ENCODE measurements around the gene MINK1. TPM values are rescaled to one million over a fixed set of nuclear protein-coding genes. Genes with fewer than 3 reads are reported as not detected.

The MINK1 gene
- total RNA-seq, 2 experiments from 2014 or later = 50.8 to 51.5 TPM

DNA sequence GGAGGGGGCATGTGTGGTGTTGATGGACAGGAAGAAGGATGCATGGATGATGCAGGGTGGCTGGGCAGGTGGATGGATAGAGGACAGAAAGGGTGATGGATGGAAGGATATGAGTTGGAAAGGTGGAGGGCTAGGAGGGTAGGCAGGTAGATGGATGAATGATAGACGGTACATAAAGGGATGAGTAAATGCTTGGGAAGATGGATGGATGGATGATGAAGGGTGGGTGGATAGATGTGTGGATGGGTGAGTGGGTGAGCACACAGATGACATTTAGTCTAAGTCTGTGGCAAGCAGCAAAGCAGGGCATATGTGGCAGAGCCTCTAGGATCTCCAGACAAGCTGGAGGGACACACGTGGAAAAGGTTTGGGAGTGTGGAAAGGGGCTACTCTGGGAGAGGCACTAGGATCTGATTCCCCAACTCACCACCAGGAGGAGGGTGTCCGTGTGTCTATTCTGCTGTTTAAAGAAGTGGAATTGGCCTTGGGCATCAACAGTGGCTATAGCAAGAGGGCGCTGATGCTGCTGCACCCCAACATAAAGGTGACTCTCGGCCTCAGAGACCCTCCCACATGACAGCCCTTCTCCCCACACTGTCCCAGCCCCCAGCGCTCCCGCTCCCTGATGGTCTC, 18.0 kb upstream of the MINK1 start:
- H3K27me3 Mint-ChIP-seq = no peaks in the 10 kb centered on the region
- no peak for DNase-seq
- no peaks in the 10 kb centered on the region for H3K9me3 Mint-ChIP-seq
- TF ChIP-seq, protein P1, sequence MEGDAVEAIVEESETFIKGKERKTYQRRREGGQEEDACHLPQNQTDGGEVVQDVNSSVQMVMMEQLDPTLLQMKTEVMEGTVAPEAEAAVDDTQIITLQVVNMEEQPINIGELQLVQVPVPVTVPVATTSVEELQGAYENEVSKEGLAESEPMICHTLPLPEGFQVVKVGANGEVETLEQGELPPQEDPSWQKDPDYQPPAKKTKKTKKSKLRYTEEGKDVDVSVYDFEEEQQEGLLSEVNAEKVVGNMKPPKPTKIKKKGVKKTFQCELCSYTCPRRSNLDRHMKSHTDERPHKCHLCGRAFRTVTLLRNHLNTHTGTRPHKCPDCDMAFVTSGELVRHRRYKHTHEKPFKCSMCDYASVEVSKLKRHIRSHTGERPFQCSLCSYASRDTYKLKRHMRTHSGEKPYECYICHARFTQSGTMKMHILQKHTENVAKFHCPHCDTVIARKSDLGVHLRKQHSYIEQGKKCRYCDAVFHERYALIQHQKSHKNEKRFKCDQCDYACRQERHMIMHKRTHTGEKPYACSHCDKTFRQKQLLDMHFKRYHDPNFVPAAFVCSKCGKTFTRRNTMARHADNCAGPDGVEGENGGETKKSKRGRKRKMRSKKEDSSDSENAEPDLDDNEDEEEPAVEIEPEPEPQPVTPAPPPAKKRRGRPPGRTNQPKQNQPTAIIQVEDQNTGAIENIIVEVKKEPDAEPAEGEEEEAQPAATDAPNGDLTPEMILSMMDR (IDR thresholded peaks at IDR 0.05) = no peak
- H3K4me3 Mint-ChIP-seq = no peak overlapping the region
- ChIA-PET CTCF (no interaction called here), POLR2A (no interaction called here)
- H3K4me1 Mint-ChIP-seq (ENCODE audit: low read depth) = peaks cover 5% of the 10 kb centered on the region
- no peak overlapping the region for H3K27ac Mint-ChIP-seq
- peaks cover 3% of the 10 kb centered on the region for H3K36me3 Mint-ChIP-seq (ENCODE audit: low read depth)
- no peak for ATAC-seq
- intact Hi-C loops (cut with micrococcal nuclease) = no loop called here

DNA sequence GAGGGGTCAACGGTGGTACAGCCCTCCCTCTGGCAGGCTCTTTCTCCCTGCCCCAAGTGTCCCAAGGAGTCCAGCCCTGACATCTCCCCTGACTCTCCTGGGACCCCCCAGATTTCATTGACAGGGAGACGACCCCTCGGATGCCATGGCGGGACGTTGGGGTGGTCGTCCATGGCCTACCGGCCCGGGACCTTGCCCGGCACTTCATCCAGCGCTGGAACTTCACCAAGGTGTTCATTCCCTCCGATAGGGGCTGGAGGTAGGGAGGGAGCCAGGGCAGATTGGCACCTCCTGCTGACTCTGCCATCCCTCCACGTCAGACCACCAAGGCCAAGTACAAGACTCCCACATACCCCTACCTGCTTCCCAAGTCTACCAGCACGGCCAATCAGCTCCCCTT, 16.3 kb upstream of the MINK1 start:
- CTCF ChIA-PET = interaction anchor here (1.4 kb wide), 1 partner anchor 27 kb away, joined by 4 read pairs; no protein-coding TSS in a partner anchor
- no peaks in the 10 kb centered on the region for H3K4me1 Mint-ChIP-seq (ENCODE audit: low read depth)
- no peak overlapping the region for H3K4me3 Mint-ChIP-seq
- ATAC-seq (no peak), DNase-seq (no peak)
- TF ChIP-seq, protein P1 (IDR thresholded peaks at IDR 0.05) = no peak
- intact Hi-C loops (cut with micrococcal nuclease) = no loop called here
- H3K27me3 Mint-ChIP-seq = no peaks in the 10 kb centered on the region
- H3K36me3 Mint-ChIP-seq (ENCODE audit: low read depth) = no peaks in the 10 kb centered on the region
- no peaks in the 10 kb centered on the region for H3K9me3 Mint-ChIP-seq
- H3K27ac Mint-ChIP-seq = no peak overlapping the region
- POLR2A ChIA-PET = no interaction called here

DNA sequence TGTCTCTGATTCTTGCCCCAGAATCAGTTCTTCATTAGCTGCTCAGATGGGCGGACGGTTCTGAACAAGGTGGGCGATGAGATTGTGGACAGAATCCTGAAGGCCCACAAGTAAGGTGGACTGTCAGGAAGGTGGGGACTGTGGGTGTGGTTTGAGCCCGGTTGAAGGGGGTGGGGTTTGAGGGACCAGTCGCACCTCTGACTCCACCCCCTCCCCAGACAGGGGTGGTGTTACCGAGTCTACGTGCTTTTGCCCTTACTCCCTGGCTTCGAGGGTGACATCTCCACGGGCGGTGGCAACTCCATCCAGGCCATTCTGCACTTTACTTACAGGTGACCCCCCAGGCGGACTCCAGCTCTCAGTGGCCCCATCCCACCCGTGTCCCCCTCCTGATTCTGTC, 14.9 kb upstream of the MINK1 start:
- no peaks in the 10 kb centered on the region for H3K27me3 Mint-ChIP-seq
- intact Hi-C loops (cut with micrococcal nuclease) = no loop called here
- TF ChIP-seq, protein P1 (IDR thresholded peaks at IDR 0.05) = no peak
- H3K9me3 Mint-ChIP-seq = no peaks in the 10 kb centered on the region
- H3K27ac Mint-ChIP-seq = no peak overlapping the region
- H3K4me3 Mint-ChIP-seq = no peak overlapping the region
- ChIA-PET CTCF (no interaction called here), POLR2A (interaction anchor here (1.3 kb wide), 1 partner anchor 8 kb away, joined by 3 read pairs; no protein-coding TSS in a partner anchor)
- ATAC-seq (no peak), DNase-seq (no peak)
- no peaks in the 10 kb centered on the region for H3K36me3 Mint-ChIP-seq (ENCODE audit: low read depth)
- no peaks in the 10 kb centered on the region for H3K4me1 Mint-ChIP-seq (ENCODE audit: low read depth)

DNA sequence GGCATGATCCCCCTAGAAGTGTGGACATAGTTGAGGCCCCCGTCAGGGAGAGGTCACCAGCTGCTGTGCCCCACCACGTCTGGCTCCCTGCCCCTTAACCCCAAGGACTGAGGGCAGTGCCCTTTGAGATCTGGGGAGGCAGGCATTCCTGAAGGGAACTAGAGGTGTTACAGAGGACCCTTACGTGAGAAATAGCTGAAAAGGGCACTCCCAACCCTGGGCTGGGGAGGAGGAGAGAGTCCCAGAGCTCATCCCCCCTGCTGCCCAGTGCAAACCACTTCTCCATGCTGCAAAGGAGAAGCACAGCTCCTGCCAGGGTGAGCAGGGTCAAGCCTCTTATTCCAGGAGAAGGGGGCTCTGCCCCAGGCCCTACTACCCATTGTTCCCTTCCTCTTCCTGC, 10.3 kb upstream of the MINK1 start:
- Mint-ChIP-seq H3K4me1 (ENCODE audit: low read depth) (no peaks in the 10 kb centered on the region), H3K4me3 (no peak overlapping the region), H3K36me3 (ENCODE audit: low read depth) (no peaks in the 10 kb centered on the region), H3K27ac (no peak overlapping the region), H3K27me3 (no peaks in the 10 kb centered on the region), H3K9me3 (no peaks in the 10 kb centered on the region)
- TF ChIP-seq, protein P1 (IDR thresholded peaks at IDR 0.05) = no peak
- no peak for ATAC-seq
- POLR2A ChIA-PET = interaction anchor here (0.5 kb wide), 1 partner anchor 49 kb away, joined by 3 read pairs; no protein-coding TSS in a partner anchor
- intact Hi-C loops (cut with micrococcal nuclease) = no loop called here
- no peak for DNase-seq
- CTCF ChIA-PET = interaction anchor here (1.2 kb wide), 1 partner anchor 11 kb away, joined by 3 read pairs; the partner anchor contains the start of gene MINK1

DNA sequence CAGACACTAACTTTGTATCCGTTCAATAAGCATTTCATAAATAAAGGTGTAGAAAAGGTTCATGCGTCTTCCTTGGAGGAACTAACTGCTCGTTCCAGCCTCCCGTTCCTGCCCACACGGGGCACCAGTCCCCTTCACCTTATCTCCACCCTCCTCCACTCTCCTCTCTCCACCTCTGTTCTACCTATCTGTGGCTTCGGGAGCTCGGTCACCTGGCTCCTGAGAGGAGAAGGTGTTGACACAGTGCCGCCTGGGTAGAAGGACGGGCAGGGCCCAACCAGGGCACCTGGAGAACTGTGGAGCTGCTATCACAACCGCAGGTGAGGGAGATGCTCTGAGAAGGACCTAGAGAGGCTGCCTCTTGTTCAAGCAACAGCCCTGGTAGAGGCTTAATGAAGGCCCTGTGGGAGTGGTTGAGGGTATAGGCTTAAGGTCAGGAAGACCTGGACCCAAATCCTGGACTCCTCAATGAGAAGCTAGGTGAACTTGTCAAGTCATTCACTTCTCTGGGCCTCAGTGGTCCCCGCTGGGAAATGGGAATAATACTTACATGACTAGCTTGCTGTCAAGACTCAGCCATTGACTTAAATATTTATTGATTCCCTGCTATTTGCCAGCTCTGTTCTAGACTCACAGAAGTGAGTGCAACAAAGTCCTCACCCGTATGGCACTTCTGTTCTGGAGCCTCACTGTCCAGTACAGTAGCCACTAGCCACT, 9.6 kb upstream of the MINK1 start:
- no peaks in the 10 kb centered on the region for H3K9me3 Mint-ChIP-seq
- no peak for DNase-seq
- H3K4me3 Mint-ChIP-seq = no peak overlapping the region
- no peaks in the 10 kb centered on the region for H3K27me3 Mint-ChIP-seq
- POLR2A ChIA-PET = no interaction called here
- no peak overlapping the region for H3K27ac Mint-ChIP-seq
- no peak for ATAC-seq
- TF ChIP-seq, protein P1 (IDR thresholded peaks at IDR 0.05) = no peak
- H3K4me1 Mint-ChIP-seq (ENCODE audit: low read depth) = no peaks in the 10 kb centered on the region
- intact Hi-C loops (cut with micrococcal nuclease) = no loop called here
- CTCF ChIA-PET = interaction anchor here (1.2 kb wide), 1 partner anchor 10 kb away, joined by 3 read pairs; the partner anchor contains the start of gene MINK1
- no peaks in the 10 kb centered on the region for H3K36me3 Mint-ChIP-seq (ENCODE audit: low read depth)
